MM.1S (cell line): Measurements from ENCODE around the gene ASCC3.
"Not testable (repeated sequence)": the region's sequence is repeated elsewhere in the genome, so short reads cannot be mapped to it uniquely, and the experiment has no call there.

ENCODE experiments used
- DNase-seq: peaks from one replicate; pipeline ENCODE4 v3.0.0-alpha.2; 2015
- H2AFZ ChIP-seq: fragments of 300-600 bp; sonication (generic); 2 replicates; pipeline ENCODE4 v1.6.0; 2016; ENCODE audit warnings: antibody characterized with exemption, low read length
- H3F3A ChIP-seq: fragments of 300-600 bp; sonication (generic); 2 replicates; pipeline ENCODE4 v1.6.1; 2016; ENCODE audit warnings: mild to moderate bottlenecking, antibody characterized with exemption, low read length, moderate library complexity, mixed read lengths; ENCODE audit not compliant: insufficient read depth
- H3K27ac ChIP-seq: fragments of 300-600 bp; sonication (generic); 2 replicates; pipeline ENCODE4 v1.5.1; 2016; ENCODE audit warnings: mild to moderate bottlenecking, low read length
- H3K27me3 ChIP-seq: fragments of 300-600 bp; sonication (generic); replicated peaks from 2 replicates; pipeline ENCODE4 v1.6.0; 2016; ENCODE audit warnings: low read length; ENCODE audit not compliant: insufficient read depth
- H3K36me3 ChIP-seq: fragments of 300-600 bp; sonication (generic); replicated peaks from 2 replicates; pipeline ENCODE4 v1.6.1; 2016; ENCODE audit warnings: mild to moderate bottlenecking, low read length, mixed read lengths; ENCODE audit not compliant: insufficient read depth
- H3K4me1 ChIP-seq: fragments of 300-600 bp; sonication (generic); 2 replicates; pipeline ENCODE4 v1.6.1; 2016; ENCODE audit warnings: low read length, mixed read lengths
- H3K4me2 ChIP-seq: fragments of 300-600 bp; sonication (generic); 2 replicates; pipeline ENCODE4 v1.6.0; 2016; ENCODE audit warnings: low read depth, low read length
- H3K4me3 ChIP-seq: fragments of 300-600 bp; sonication (generic); 2 replicates; pipeline ENCODE4 v1.5.1; 2016; ENCODE audit warnings: low read length, mixed read lengths
- H3K79me2 ChIP-seq: fragments of 300-600 bp; sonication (generic); 2 replicates; pipeline ENCODE4 v1.6.1; 2016; ENCODE audit warnings: mixed run types, low read length, mixed read lengths
- H3K9ac ChIP-seq: fragments of 300-600 bp; sonication (generic); 2 replicates; pipeline ENCODE4 v1.6.1; 2016; ENCODE audit warnings: low read length, mixed read lengths
- H3K9me2 ChIP-seq: fragments of 300-600 bp; sonication (generic); replicated peaks from 2 replicates; pipeline ENCODE4 v1.6.1; 2016; ENCODE audit warnings: mild to moderate bottlenecking, low read length, mixed read lengths; ENCODE audit not compliant: insufficient read depth
- H3K9me3 ChIP-seq: fragments of 300-600 bp; sonication (generic); replicated peaks from 2 replicates; pipeline ENCODE4 v1.6.1; 2016; ENCODE audit warnings: mild to moderate bottlenecking, low read length, mixed read lengths; ENCODE audit not compliant: insufficient read depth
- H4K20me1 ChIP-seq: fragments of 300-600 bp; sonication (generic); 2 replicates; pipeline ENCODE4 v1.6.1; 2016; ENCODE audit warnings: mild to moderate bottlenecking, low read length, moderate library complexity, mixed read lengths; ENCODE audit not compliant: insufficient read depth
- EZH2 ChIP-seq: fragments of 300-600 bp; sonication (generic); optimal IDR thresholded peaks from 2 replicates; pipeline ENCODE3; 2017; ENCODE audit warnings: low read depth, mild to moderate bottlenecking, antibody characterized with exemption, low read length, mixed read lengths
- EZH2phosphoT487 ChIP-seq: fragments of 300-600 bp; sonication (generic); IDR thresholded peaks from 2 replicates; pipeline ENCODE4 v1.6.1; 2018; ENCODE audit warnings: antibody characterized with exemption, low read length
- TF ChIP-seq, protein P1 (sequence below): fragments of 300-600 bp; sonication (generic); IDR thresholded peaks from 2 replicates; pipeline ENCODE4 v1.5.1; 2016; ENCODE audit warnings: antibody characterized with exemption, low read length, mixed read lengths

Gene ASCC3

DNA sequence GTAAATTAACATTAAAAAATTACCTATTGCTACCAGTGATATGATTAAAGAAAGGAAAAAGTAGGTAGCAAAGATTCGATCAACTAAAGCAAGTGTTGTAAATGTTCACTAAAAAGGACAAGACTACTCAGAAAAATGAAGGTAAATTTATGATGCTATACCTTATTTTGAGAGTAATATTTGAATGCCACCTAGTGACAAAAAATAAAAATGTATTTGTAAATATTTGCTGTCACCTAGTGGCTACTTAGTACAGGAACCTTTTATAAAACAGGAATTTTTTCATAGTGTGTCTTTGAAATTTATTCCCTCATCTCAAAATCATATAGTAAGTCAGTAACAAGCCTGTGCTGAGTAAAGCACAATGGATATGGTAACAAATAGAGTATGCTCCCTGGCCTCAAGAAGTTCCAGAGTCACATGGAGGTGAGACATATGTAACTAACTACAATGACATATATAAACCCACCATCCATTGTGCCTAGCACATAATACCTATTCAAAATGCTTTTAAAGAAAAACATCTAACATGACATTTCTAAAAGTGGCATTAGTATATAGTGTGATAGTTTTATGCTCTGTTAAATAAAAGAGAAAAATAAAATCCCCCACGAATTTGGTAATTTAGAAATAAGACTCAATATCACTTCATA lies 223.3 kb downstream of the ASCC3 start:
- Histone ChIP-seq H3K4me1 (peaks cover 2% of the 10 kb centered on the region), H3K27me3 (no peaks in the 10 kb centered on the region), H3K4me3 (no peak overlapping the region), H3K9me2 (no peaks in the 10 kb centered on the region), H3K9ac (no peak overlapping the region), H2AFZ (no peak overlapping the region), H3K4me2 (no peak overlapping the region), H3K79me2 (no peaks in the 10 kb centered on the region), H3K36me3 (no peaks in the 10 kb centered on the region; the same call in 1 of the 2 replicates), H3K9me3 (no peaks in the 10 kb centered on the region), H3K27ac (no peak overlapping the region), H4K20me1 (no peaks in the 10 kb centered on the region), H3F3A (no peaks in the 10 kb centered on the region)
- peak; percentile 45 for DNase-seq
- TF ChIP-seq, protein P1, sequence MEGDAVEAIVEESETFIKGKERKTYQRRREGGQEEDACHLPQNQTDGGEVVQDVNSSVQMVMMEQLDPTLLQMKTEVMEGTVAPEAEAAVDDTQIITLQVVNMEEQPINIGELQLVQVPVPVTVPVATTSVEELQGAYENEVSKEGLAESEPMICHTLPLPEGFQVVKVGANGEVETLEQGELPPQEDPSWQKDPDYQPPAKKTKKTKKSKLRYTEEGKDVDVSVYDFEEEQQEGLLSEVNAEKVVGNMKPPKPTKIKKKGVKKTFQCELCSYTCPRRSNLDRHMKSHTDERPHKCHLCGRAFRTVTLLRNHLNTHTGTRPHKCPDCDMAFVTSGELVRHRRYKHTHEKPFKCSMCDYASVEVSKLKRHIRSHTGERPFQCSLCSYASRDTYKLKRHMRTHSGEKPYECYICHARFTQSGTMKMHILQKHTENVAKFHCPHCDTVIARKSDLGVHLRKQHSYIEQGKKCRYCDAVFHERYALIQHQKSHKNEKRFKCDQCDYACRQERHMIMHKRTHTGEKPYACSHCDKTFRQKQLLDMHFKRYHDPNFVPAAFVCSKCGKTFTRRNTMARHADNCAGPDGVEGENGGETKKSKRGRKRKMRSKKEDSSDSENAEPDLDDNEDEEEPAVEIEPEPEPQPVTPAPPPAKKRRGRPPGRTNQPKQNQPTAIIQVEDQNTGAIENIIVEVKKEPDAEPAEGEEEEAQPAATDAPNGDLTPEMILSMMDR: peak; percentile 70
- TF ChIP-seq EZH2phosphoT487: no peak

DNA sequence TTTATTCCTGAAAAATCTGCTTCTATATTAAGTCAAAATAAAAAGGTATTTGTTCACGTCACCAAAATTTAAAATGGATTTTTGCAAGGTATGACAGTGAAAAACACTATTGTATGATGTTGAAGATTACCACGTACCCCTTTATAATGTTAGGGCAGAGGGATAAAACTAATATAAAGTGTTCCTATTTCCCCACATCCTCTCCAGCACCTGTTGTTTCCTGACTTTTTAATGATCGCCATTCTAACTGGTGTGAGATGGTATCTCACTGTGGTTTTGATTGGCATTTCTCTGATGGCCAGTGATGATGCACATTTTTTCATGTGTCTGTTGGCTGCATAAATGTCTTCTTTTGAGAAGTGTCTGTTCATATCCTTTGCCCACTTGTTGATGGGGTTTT lies 240.0 kb downstream of the ASCC3 start:
- not testable (repeated sequence) for H3K9me2 ChIP-seq, H3F3A ChIP-seq, DNase-seq, H3K27me3 ChIP-seq, H3K79me2 ChIP-seq, H3K36me3 ChIP-seq, H3K4me3 ChIP-seq, H4K20me1 ChIP-seq, H3K27ac ChIP-seq, H3K4me1 ChIP-seq, H2AFZ ChIP-seq, H3K9me3 ChIP-seq, H3K4me2 ChIP-seq, H3K9ac ChIP-seq

DNA sequence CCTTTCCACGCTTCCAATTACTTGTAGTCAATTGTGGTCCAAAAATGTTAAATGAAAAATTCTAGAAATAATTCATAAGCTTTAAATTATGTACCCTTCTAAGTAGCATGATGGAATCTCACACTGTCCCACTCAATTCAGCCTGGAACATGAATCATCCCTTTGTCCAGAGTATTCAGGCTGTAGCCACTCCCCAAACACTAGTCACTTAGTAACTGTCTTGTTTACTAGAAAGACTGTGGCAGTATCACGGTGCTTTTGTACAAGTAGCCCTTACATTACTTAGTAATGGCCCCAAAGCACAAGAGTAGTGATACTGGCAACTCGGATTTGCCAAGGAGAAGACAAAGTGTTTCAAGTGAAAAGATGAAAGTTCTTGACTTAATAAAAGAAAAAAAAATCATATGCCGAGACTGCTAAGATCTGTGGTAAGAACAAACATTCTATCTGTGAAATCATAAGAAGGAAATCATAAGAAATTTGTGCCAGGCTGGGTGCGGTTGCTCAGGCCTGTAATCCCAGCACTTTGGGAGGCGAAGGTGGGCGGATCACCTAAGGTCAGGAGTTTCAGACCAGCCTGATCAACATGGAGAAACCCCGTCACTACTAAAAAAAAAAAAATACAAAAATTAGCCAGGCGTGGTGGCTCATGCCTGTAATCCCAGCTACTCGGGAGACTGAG lies 247.9 kb downstream of the ASCC3 start:
- no peak overlapping the region for H3K9ac ChIP-seq
- no peaks in the 10 kb centered on the region for H3K9me3 ChIP-seq
- H3K79me2 ChIP-seq: no peaks in the 10 kb centered on the region
- H3K4me2 ChIP-seq: no peak overlapping the region
- H4K20me1 ChIP-seq: no peaks in the 10 kb centered on the region
- TF ChIP-seq EZH2phosphoT487: no peak
- no peaks in the 10 kb centered on the region for H3F3A ChIP-seq
- no peaks in the 10 kb centered on the region for H3K4me1 ChIP-seq
- DNase-seq: no peak
- no peak overlapping the region for H2AFZ ChIP-seq
- H3K27me3 ChIP-seq: no peaks in the 10 kb centered on the region
- no peak overlapping the region for H3K4me3 ChIP-seq
- H3K9me2 ChIP-seq: no peaks in the 10 kb centered on the region
- no peak overlapping the region for H3K27ac ChIP-seq
- H3K36me3 ChIP-seq: no peaks in the 10 kb centered on the region

DNA sequence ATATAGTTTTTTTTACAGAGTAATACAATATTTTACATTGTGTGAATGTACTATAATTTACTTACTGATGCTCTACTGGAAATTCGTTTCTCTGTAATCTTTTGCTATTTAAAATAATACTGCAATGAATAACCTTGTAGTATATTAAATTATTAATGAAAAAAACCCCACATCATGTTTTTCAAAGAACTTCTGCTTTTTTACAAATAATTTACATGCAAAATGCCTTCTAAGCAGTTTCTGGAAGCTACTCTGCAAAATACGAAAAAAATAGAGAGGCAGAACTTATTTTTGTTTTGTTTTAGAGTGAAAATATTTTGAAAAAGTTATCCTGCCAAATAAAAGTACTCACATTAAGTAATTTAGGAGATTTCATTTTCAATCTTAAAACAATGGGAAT lies 250.6 kb downstream of the ASCC3 start:
- Histone ChIP-seq H3K27ac (no peak overlapping the region), H3K27me3 (no peaks in the 10 kb centered on the region), H3K9ac (no peak overlapping the region), H3K4me1 (no peaks in the 10 kb centered on the region), H3K36me3 (no peaks in the 10 kb centered on the region), H3K4me3 (no peak overlapping the region), H3F3A (no peaks in the 10 kb centered on the region), H3K9me2 (no peaks in the 10 kb centered on the region), H4K20me1 (no peaks in the 10 kb centered on the region), H3K9me3 (no peaks in the 10 kb centered on the region), H3K79me2 (no peaks in the 10 kb centered on the region), H3K4me2 (no peak overlapping the region), H2AFZ (no peak overlapping the region)
- no peak for DNase-seq
- TF ChIP-seq EZH2 (no peak), EZH2phosphoT487 (no peak)
- TF ChIP-seq, protein P1: no peak
